Neural cell (in vitro differentiated cells): ENCODE data around the gene SALL4. TPM values are rescaled to one million over a fixed set of nuclear protein-coding genes. Genes with fewer than 3 reads are reported as not detected.

ENCODE experiments used
- H2AFZ ChIP-seq: fragments of 200-600, 300-800 bp; sonication (generic), shearing (Covaris generic); 2 replicates; pipeline ENCODE4 v1.6.0; 2014; ENCODE audit warnings: low read depth, mild to moderate bottlenecking, antibody characterized with exemption, low read length, moderate library complexity
- H3F3A ChIP-seq: fragments of 200-600 bp; shearing (Covaris generic); 2 replicates; pipeline ENCODE4 v1.6.1; 2016; ENCODE audit warnings: mild to moderate bottlenecking, moderate library complexity, mixed read lengths, antibody characterized with exemption, low read length; ENCODE audit not compliant: insufficient read depth, poor library complexity, severe bottlenecking
- H3K27ac ChIP-seq: fragments of 200-600, 300-800 bp; sonication (generic), shearing (Covaris generic); 2 replicates; pipeline ENCODE4 v1.5.1; 2014; ENCODE audit warnings: mild to moderate bottlenecking, low read length, moderate library complexity
- H3K27me3 ChIP-seq: fragments of 300-800, 200-600 bp; sonication (generic), shearing (Covaris generic); 2 replicates; pipeline ENCODE4 v1.6.0; 2014; ENCODE audit warnings: mild to moderate bottlenecking, low read depth, low read length, moderate library complexity; ENCODE audit not compliant: insufficient read depth
- H3K36me3 ChIP-seq: fragments of 300-800, 200-600 bp; sonication (generic), shearing (Covaris generic); 2 replicates; pipeline ENCODE4 v1.5.1; 2014; ENCODE audit warnings: mild to moderate bottlenecking, antibody characterized with exemption, low read length, moderate library complexity; ENCODE audit not compliant: insufficient read depth
- H3K4me2 ChIP-seq: fragments of 300-800, 200-600 bp; sonication (generic), shearing (Covaris generic); 2 replicates; pipeline ENCODE4 v1.6.0; 2014; ENCODE audit warnings: mild to moderate bottlenecking, low read length
- H3K4me3 ChIP-seq: fragments of 300-800, 200-600 bp; sonication (generic), shearing (Covaris generic); 2 replicates; pipeline ENCODE4 v1.5.1; 2014; ENCODE audit warnings: mild to moderate bottlenecking, low read length, moderate library complexity
- H3K79me2 ChIP-seq: fragments of 200-600 bp; shearing (Covaris generic); replicated peaks from 2 replicates; pipeline ENCODE4 v1.6.0; 2014; ENCODE audit warnings: mild to moderate bottlenecking, low read length, moderate library complexity; ENCODE audit not compliant: insufficient read depth
- H3K9ac ChIP-seq: fragments of 300-800, 200-600 bp; sonication (generic), shearing (Covaris generic); 2 replicates; pipeline ENCODE4 v1.6.1; 2016; ENCODE audit warnings: mild to moderate bottlenecking, low read length, mixed read lengths
- H3K9me2 ChIP-seq: fragments of 200-600 bp; shearing (Covaris generic); 2 replicates; pipeline ENCODE4 v1.6.1; 2016; ENCODE audit warnings: mild to moderate bottlenecking, low read length, mixed read lengths; ENCODE audit not compliant: insufficient read depth
- H3K9me3 ChIP-seq: fragments of 200-600, 300-800 bp; sonication (generic), shearing (Covaris generic); 2 replicates; pipeline ENCODE4 v1.6.1; 2016; ENCODE audit warnings: mild to moderate bottlenecking, mixed run types, low read length, moderate library complexity, mixed read lengths
- H4K20me1 ChIP-seq: fragments of 200-600 bp; shearing (Covaris generic); 2 replicates; pipeline ENCODE4 v1.6.1; 2016; ENCODE audit warnings: mild to moderate bottlenecking, mixed run types; ENCODE audit not compliant: insufficient read depth
- EP300 ChIP-seq: fragments of 450-650 bp; conservative IDR thresholded peaks from 2 replicates; pipeline ENCODE4 v1.6.1; 2014; ENCODE audit warnings: antibody characterized with exemption, mild to moderate bottlenecking, moderate library complexity; ENCODE audit not compliant: poor library complexity, severe bottlenecking
- EZH2 ChIP-seq: fragments of 200-600, 300-800 bp; shearing (Covaris generic), sonication (generic); IDR thresholded peaks from 2 replicates; pipeline ENCODE4 v1.6.1; 2014; ENCODE audit warnings: antibody characterized with exemption, low read length, borderline replicate concordance, mild to moderate bottlenecking; ENCODE audit not compliant: insufficient read depth, poor library complexity, severe bottlenecking
- MXI1 ChIP-seq: fragments of 450-650 bp; conservative IDR thresholded peaks from 2 replicates; pipeline ENCODE4 v1.6.1; 2014; ENCODE audit warnings: antibody characterized with exemption, mild to moderate bottlenecking; ENCODE audit not compliant: poor library complexity, severe bottlenecking
- POLR2AphosphoS5 ChIP-seq: IDR thresholded peaks from 2 replicates; pipeline ENCODE4 v1.6.1; 2012
- RAD21 ChIP-seq: fragments of 450-650 bp; conservative IDR thresholded peaks from 2 replicates; pipeline ENCODE4 v1.6.1; 2014; ENCODE audit warnings: antibody characterized with exemption, mild to moderate bottlenecking, moderate library complexity
- REST ChIP-seq: IDR thresholded peaks from 2 replicates; pipeline ENCODE4 v1.6.1; 2012; ENCODE audit warnings: borderline replicate concordance
- SMC3 ChIP-seq: fragments of 450-650 bp; conservative IDR thresholded peaks from 2 replicates; pipeline ENCODE4 v1.6.1; 2014; ENCODE audit warnings: antibody characterized with exemption, mild to moderate bottlenecking, moderate library complexity; ENCODE audit not compliant: poor library complexity
- TAF1 ChIP-seq: IDR thresholded peaks from 2 replicates; pipeline ENCODE4 v1.6.1; 2012; ENCODE audit warnings: low read depth
- polyA plus RNA-seq: library from polyadenylated mRNA; depleted of rRNA; stranded (reverse); fragments of >200 nt; gene quantifications from 2 replicates; pipeline ENCODE4 v1.2.3, GENCODE V29; 2014
- TF ChIP-seq, protein P1 (sequence below): fragments of 450-650 bp; IDR thresholded peaks from 2 replicates; pipeline ENCODE4 v1.5.1; 2014; ENCODE audit warnings: antibody characterized with exemption, mild to moderate bottlenecking, moderate library complexity; ENCODE audit not compliant: poor library complexity, severe bottlenecking

Gene SALL4
- polyA plus RNA-seq, 1 donor from 2014 or later = 1.4 TPM

DNA sequence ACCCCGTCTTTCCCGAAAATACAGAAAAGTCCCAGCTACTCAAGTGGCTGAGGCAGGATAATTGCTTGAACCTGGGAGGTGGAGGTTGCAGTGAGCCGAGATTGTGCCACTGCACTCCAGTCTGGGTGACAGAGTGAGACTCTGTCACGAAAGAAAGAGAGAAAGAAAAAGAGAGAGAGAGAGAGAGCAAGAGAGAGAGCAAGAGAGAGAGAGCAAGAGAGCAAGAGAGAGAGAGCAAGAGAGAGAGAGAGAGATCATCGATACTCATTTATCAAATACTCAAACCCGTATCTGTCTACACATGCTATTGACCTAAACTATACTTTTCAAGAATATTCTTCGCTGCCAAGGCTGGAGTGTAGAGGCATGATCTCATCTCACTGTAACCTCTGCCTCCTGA is 28.2 kb upstream of the SALL4 start:
- Histone ChIP-seq H3K36me3 (no peaks in the 10 kb centered on the region), H2AFZ (no peak overlapping the region), H3K9ac (no peak overlapping the region), H3K9me2 (no peaks in the 10 kb centered on the region), H3K9me3 (no peaks in the 10 kb centered on the region), H3K27ac (no peak overlapping the region), H3K79me2 (no peaks in the 10 kb centered on the region), H3K4me3 (no peak overlapping the region), H3F3A (no peaks in the 10 kb centered on the region), H3K27me3 (no peaks in the 10 kb centered on the region), H3K4me2 (no peak overlapping the region), H4K20me1 (no peaks in the 10 kb centered on the region)
- TF ChIP-seq SMC3 (no peak), MXI1 (no peak), EZH2 (no peak), REST (no peak), RAD21 (no peak), EP300 (no peak), POLR2AphosphoS5 (no peak), TAF1 (no peak)
- TF ChIP-seq, protein P1, sequence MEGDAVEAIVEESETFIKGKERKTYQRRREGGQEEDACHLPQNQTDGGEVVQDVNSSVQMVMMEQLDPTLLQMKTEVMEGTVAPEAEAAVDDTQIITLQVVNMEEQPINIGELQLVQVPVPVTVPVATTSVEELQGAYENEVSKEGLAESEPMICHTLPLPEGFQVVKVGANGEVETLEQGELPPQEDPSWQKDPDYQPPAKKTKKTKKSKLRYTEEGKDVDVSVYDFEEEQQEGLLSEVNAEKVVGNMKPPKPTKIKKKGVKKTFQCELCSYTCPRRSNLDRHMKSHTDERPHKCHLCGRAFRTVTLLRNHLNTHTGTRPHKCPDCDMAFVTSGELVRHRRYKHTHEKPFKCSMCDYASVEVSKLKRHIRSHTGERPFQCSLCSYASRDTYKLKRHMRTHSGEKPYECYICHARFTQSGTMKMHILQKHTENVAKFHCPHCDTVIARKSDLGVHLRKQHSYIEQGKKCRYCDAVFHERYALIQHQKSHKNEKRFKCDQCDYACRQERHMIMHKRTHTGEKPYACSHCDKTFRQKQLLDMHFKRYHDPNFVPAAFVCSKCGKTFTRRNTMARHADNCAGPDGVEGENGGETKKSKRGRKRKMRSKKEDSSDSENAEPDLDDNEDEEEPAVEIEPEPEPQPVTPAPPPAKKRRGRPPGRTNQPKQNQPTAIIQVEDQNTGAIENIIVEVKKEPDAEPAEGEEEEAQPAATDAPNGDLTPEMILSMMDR = no peak

DNA sequence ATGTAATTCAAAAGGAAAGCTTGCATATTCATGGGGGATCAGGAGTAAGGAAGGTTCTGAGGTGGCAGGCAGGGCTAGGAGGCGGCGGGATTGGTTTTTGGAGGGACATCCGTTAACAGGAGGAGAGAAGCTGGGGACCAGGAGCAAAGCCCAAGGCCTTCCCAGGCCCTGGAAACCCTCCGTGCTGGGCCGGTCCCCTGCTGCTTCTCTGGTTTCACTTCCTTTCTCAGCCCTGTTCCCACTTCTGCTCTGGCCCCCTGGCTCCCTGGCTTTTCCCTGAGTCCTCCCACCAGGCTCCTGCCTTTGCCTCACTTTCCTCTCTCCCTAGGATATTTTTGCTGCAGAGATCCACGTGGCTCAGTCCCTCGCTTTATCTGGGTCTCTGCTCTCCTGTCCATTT is 26.4 kb upstream of the SALL4 start:
- H3K4me3 ChIP-seq = no peak overlapping the region
- H3K36me3 ChIP-seq = no peaks in the 10 kb centered on the region
- no peaks in the 10 kb centered on the region for H3K27me3 ChIP-seq
- no peaks in the 10 kb centered on the region for H4K20me1 ChIP-seq
- no peak overlapping the region for H3K9ac ChIP-seq
- no peaks in the 10 kb centered on the region for H3F3A ChIP-seq
- TF ChIP-seq RAD21 (no peak), POLR2AphosphoS5 (no peak), MXI1 (no peak), EP300 (no peak), TAF1 (no peak), SMC3 (no peak), EZH2 (no peak), REST (no peak)
- TF ChIP-seq, protein P1 = no peak
- no peaks in the 10 kb centered on the region for H3K9me3 ChIP-seq
- no peak overlapping the region for H2AFZ ChIP-seq
- H3K4me2 ChIP-seq = no peak overlapping the region
- no peak overlapping the region for H3K27ac ChIP-seq
- no peaks in the 10 kb centered on the region for H3K9me2 ChIP-seq
- H3K79me2 ChIP-seq = no peaks in the 10 kb centered on the region
